Subcutaneous adipose tissue (tissue), 4 donors: ENCODE results near the gene CLPX. TPM values are rescaled to one million over a fixed set of nuclear protein-coding genes. Genes with fewer than 3 reads are reported as not detected.

Experiments
- total RNA-seq, 4 donors: library from RNA; depleted of rRNA; stranded (reverse); fragments of >200 nt; gene quantifications; one replicate each; pipeline ENCODE4 v1.1.0, GENCODE V29; 2016
- TF ChIP-seq, protein P1 (sequence below): fragments of 450-650 bp; IDR thresholded peaks from one replicate; pipeline ENCODE4 v1.5.1; 2016; ENCODE audit warnings: low read depth, mild to moderate bottlenecking, control low read depth, antibody characterized with exemption, moderate library complexity

Gene CLPX
- total RNA-seq, 4 donors from 2014 or later: 49.6 to 79.5 (median 71.9) TPM

DNA sequence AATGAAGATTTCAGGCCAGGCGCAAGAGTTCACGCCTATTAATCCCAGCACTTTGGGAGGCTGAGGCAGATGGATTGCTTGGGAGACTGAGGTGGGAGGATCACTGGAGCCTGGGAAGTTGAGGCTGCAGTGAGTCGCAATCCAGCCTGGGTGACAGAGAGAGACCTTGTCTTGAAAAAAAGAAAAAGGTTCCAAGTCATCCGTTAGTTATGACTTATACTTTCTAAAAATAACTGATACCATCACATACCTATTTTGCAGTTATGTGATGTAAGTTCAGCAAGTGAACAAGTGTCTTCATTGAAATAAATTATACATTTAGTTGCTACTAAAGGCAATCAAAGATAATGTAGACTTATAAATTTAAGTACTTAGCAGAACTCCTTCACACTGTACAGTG, 22.1 kb downstream of the CLPX start:
- TF ChIP-seq, protein P1, sequence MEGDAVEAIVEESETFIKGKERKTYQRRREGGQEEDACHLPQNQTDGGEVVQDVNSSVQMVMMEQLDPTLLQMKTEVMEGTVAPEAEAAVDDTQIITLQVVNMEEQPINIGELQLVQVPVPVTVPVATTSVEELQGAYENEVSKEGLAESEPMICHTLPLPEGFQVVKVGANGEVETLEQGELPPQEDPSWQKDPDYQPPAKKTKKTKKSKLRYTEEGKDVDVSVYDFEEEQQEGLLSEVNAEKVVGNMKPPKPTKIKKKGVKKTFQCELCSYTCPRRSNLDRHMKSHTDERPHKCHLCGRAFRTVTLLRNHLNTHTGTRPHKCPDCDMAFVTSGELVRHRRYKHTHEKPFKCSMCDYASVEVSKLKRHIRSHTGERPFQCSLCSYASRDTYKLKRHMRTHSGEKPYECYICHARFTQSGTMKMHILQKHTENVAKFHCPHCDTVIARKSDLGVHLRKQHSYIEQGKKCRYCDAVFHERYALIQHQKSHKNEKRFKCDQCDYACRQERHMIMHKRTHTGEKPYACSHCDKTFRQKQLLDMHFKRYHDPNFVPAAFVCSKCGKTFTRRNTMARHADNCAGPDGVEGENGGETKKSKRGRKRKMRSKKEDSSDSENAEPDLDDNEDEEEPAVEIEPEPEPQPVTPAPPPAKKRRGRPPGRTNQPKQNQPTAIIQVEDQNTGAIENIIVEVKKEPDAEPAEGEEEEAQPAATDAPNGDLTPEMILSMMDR: no peak

GRCh38 chr15:65156692-65157091, 28.4 kb downstream of the CLPX start:
- TF ChIP-seq, protein P1: no peak

DNA sequence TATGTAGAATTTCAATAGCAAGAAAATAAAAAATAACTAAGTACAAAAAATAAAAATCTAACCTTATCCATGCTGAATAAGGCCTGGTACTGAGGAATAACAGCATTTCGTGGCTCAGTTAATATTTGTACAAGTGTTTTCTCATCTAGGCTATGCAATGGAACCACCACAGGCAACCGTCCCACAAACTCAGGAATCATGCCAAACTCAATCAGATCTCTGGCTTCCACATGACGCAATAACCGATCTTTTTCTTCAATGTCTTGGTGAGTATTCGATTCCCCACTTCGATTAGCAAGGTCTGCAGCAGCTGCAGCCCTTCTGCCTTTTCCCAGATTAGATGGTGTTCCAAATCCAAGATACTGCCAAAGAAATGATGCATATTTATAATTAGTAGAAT, 30.4 kb downstream of the CLPX start:
- TF ChIP-seq, protein P1: no peak

- TF ChIP-seq, protein P1: no peak
These were observed 37.2 kb downstream of the CLPX start for GRCh38 chr15:65147902-65148301.

GRCh38 chr15:65146438-65146837, 38.7 kb downstream of the CLPX start:
- TF ChIP-seq, protein P1: no peak

- TF ChIP-seq, protein P1: no peak
These were observed 50.6 kb downstream of the CLPX start for GRCh38 chr15:65134538-65134937.

DNA sequence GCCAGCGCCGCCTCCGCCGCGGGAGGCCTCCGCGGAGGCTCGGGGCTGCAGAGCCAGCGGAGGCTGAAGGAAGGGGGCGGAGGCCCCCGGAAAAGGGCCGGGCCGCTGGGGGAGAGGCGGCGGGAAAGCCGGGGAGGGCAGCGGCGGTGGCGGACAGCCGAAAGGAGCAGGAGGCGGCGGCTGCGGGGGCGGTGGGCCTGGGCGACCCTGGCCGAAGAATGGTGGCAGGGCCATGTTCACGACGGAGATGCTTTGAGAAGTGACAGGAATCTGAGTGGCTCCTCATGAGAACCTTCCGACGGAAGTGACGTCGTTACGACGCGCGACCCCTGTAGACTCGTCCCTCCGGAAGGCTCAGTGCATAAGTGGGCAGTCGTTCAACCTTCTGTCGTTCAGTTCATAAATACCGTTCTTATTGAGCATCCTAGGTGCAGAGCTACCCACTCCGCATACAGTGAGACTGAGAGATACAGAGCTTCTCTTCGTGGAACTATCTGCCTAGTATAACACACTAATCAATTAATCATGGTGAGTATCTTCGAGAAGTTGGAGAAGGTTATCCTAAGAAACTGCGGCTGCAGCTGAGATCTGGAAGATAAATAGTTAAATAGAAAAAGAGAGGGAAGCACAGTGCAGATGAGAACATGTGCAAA, 51.5 kb downstream of the CLPX start, which contains the start of gene PDCD7:
PDCD7 (minus strand) TSS at position 261 of the 653 bp plus-strand sequence; CDS start at position 234, 27 bp downstream.
- TF ChIP-seq, protein P1: no peak
